GM18907 (cell line): ENCODE results near the gene POU3F2.

Source experiments
- ATAC-seq: cut with Tn5 transposase; IDR thresholded peaks from one replicate; pipeline ENCODE4 v1.9.1; 2021; ENCODE audit warnings: mild to moderate bottlenecking, moderate library complexity; ENCODE audit not compliant: unreplicated experiment

The POU3F2 gene

DNA sequence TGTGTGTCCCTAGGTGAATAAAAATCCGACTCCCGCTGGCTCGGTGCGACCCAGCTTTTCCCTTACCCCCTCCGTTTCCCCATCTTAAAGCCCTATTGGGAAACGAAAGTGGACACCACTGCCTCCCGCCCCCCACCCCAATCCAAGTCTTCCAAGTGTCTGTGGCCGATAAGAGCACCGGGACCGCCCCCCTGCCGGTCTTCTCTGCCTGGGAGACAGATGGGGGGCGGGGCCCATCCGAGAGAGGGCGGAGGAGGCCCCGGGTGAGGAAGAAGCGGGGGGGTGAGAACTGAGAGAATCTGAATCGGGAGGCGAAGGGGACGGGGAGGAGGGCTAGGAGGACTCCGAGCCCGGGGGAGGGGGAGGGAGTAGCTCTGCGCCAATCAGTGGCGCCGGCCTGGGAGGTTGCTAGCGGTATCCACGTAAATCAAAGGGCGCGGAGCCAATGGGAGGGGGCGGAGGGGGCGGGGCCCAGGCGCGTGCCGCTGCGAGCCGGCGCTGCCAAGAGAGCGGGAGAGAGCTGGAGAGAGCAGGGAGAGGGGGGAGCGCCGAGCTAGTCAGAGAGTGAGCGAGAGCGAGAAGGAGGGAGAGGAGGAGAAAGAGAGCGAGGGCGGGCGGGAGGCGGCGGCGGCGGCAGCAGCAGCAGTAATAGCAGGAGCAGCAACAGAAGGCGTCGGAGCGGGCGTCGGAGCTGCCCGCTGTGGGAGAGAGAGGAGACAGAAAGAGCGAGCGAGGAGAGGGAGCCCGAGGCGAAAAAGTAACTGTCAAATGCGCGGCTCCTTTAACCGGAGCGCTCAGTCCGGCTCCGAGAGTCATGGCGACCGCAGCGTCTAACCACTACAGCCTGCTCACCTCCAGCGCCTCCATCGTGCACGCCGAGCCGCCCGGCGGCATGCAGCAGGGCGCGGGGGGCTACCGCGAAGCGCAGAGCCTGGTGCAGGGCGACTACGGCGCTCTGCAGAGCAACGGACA lies at the start of gene POU3F2:
POU3F2 (plus strand) TSS at position 515 of the 972 bp plus-strand sequence; CDS start at position 815, 300 bp downstream.
- peak; percentile 77 for ATAC-seq

DNA sequence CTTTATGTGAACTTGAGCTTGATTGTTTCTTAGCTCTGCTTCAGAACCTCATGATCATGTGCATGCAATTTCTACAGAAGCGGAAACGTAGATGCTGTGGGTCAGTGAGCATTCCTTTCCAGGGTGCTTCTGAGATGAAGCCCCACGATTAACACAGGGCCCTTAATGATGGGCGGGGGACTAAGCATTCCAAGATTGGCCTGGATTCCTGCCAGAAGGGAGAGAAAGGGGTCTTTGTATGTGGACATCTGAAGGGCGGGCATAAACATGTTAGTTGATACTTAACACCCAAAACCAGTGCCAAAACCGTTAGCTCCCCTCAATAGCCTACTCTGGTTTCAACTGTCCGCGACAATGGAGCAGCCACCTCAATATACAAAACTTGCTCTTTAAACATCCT lies 46.9 kb upstream of the POU3F2 start:
- ATAC-seq: no peak

DNA sequence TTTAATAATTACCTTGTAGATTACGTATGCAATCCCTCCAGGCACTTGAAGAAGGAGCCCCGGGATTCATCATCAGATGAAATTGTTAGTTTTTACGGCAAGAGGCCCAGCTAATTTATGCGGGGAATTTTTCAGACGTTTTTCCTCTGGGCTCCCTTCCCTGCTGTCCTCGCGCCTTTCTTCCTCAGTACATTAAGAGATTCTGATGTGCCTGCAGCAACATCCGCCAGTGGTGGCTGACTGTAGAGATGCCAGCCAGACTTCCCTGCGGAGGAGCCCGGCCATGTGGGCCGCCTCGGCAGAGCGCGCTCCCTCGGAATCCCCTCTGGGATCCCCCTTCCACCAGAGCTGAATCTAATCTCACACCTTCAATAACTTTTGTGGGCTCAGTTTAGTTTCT lies 46.4 kb upstream of the POU3F2 start:
- ATAC-seq: no peak

DNA sequence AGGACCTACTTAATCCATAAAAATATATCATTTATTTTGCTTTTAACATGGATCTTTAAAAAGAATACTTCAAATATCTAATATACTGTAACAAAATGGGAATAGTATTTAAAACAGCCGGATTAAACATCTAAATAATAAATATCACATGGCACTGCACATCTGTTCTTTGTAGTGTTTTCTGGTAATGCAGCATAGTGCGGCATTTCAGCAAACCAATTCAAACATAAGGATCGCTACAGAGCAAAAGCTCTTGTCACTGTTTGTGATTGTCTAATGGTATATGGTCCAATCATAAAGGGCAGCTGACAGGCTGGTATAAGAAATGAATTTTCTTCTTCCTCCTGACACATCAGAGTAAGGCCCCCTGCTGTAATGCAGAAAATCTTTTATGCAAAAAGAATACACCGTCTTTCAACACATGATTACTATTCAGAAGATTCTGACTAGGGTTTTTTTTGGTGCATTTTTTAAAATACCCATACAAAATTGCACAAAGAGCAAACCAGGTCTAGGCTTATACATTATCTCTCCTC lies 40.0 kb upstream of the POU3F2 start:
- ATAC-seq: no peak

DNA sequence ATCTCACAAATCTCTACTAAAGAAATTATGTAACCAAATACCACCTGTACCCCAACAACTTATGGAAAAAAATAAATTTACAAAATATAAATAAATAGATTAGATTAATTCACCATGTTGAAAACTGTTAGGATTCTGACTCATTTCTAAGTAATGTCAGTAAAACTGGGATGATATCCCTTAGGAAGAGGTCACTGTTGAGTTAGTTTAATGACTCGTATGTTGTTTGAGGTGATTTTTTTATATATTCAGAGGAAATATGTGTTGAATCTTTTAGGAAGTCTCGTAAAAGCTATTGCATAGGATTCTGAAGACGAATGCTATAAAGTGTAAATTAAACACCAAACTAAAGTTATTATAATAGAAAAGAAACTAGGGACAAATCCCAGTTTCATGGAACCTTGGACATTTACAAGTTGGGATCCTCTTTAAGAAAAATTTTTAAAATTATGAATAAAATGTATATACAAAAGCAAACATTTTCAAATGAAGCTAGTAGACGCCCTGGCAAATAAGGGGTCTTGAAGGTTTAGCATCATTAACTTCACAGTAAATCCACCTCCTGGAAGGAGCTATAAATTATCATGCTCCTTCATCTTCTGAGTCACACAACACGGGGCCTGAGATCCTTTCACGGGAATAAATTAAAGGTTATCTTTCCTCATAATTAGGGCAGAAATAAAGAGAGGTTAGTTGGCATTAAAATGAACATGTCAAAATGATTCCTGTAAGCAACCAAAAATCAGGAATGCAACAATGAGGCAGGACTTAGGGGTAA lies 37.0 kb upstream of the POU3F2 start:
- no peak for ATAC-seq

DNA sequence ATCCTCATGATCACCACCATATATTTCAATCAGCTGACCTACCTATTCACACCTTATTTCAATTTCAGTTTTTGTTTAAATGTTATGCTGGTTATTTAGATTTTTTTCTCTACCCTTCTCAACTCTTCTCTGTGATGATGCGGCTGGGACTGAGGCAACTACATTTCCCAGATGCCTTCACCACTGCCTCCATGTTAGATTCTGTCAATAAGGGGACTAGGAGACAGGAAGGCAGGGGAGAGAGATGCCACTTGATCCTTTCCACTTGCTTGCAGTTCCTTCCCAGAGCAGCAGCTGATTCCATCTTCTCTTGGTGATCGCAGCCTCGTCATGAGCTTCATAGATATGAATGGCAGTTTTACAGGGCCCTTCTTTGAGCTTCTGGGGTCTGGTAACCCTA lies 33.5 kb upstream of the POU3F2 start:
- ATAC-seq: no peak

DNA sequence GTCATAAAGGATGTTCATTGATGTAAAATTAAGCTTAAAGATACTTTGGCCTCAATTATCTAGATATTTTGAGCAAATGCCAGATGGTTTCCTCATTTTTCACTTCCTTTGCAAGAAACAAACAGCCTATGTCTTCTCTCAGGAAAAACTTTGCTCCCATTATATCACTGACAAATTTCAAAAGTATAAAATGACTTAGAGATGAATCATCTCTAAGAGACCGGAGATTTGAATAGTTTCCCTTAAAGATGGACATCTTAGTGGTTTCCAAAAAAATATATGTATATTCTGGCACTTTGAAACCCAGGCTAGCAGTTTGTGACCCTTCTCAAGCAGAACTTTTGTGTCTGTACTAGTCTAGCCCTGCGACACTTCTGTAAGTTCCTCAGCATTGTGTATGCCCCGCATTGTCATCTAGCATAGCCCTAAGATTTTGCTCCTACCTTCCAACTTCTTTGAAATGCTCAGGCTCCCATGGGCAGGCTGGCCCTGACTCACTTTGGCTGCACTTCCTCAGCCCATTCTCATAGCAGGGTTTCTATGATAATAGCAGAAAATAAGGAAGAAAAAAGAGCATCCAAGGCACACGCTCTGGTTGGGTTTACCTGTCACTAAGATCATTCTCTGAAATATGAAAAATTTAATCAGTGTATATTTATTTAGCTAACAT lies 25.7 kb upstream of the POU3F2 start:
- no peak for ATAC-seq

DNA sequence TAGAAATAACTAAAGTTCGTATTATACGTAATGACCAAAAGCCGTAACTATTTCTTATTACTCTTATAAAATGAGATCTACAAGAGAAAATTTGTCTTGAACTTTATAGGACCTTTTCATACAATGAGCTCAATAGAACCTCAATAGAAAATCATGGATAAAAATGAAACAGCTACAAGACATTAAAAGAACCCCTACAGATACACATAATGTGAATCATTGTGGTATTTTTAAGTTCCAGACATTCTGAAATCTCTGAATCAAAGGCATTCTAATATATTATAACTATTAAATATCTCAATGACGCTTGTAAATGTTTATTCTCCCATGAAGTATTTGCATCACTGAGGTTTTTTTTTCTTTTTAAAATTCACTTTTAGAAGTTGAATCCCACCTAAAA lies 22.2 kb upstream of the POU3F2 start:
- no peak for ATAC-seq

DNA sequence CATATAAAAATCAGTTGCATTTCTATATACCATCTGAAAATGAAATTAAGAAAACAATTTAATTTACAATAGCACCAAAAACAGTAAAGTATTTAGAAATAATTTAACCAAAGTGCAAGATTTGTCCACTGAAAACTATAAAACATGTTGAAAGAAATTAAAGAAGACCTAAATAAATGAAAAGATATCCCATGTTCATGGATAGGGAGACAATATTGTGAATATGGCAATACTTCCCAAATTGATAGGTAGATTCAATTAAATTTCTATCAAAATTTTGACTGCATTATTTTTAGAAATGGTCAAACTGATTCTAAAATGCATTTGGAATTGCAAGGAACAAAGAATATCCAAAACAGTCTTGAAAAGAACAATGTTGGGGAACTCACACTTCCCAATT lies 17.6 kb upstream of the POU3F2 start:
- no peak for ATAC-seq

DNA sequence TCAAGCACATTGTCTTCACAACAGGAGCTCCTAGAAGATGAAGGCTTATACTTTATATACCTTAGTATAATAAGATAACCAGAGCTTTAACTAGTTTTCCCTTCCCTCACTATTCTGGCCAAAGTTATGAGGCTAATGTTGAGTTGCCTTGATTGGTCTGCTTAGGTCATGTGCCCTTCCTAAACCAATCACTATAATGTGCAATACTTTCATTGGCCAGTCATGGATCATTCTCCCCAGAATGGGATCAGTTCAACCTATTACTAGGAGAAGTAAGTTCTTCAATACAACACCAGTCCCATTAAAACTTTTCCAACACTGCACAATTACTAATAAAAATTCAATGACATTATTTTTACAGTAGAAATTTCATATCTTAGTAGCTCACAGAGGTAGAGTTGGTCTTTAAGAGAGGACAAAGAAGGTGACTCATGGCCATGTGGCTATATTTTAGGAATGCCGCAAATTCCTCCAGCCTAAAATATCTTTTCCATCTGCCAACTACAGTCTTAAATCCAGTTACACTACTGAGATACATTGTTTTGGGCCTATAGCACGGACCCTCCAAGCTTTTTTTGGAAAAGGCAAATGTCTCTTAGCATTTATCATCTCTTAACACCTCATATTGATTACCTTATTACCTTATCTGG lies 12.5 kb upstream of the POU3F2 start:
- ATAC-seq: no peak

DNA sequence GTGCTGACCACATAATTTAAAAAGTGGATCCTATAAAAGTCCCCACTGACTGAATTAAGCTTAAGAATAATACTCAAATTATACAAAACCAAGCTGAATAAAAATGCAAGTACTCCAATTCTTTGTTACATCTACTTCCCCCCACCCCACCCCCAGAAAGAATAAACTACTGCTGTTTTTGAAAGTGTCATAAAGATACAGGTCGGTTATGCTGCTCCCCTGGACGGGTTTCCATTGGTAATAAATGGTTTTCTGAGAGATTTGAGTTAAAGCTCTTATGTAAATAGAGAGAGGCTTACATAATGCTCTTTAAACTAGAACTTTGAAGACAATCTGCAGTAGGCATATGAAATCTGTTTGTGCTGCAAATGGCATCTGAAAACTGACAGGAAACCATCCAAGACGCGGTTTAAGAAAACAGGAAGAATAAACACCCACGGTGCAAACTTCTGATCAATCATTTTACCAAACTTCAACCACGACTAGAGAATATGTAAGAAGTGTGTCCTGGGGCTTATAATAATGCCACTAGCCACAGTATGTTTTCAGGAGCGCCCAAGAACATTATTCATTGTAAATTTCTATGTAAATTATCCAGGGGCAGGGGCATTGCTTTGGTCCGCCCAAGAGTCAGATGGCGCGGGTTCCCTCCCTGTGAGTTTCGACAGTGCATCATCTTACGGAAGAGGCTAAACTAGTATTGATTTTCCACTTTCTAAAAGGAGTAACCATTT lies 10.8 kb upstream of the POU3F2 start:
- ATAC-seq: no peak

DNA sequence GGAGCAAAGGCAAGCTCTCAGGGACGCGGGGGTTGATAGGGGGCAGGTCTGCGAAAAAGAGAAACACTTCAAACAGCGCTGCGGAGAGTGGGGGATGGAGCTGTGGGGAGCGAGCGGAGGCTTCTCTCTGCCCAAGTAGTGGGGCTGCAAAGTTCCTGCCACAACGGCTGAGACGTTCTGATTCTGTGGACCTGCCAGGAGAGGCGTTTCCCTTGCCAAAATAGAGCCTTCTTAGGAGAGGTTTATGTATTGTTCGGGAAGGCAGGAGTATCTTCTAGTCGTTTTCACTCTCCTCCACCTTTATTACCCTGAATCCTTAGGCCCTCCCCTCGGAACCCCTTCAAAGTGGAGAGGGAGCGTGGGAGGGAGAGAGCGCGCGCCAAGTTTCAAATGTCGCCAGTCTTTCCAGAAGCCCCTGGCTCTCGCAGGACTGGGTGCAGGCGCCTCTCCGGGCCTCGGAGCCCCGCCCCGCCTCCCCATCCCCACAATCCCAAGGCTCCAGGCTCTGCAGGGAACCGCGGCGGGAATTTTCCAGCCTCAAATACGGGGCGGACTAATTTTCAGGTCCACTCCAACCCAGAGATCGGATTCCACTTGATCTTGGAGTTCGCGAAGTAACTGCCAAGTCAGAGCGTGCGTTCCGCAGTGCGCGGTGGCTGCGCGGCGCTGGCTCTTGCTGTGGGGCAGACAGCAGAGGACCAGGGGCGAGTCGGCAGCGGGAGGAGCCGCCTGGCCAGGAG lies 10.0 kb upstream of the POU3F2 start:
- no peak for ATAC-seq

DNA sequence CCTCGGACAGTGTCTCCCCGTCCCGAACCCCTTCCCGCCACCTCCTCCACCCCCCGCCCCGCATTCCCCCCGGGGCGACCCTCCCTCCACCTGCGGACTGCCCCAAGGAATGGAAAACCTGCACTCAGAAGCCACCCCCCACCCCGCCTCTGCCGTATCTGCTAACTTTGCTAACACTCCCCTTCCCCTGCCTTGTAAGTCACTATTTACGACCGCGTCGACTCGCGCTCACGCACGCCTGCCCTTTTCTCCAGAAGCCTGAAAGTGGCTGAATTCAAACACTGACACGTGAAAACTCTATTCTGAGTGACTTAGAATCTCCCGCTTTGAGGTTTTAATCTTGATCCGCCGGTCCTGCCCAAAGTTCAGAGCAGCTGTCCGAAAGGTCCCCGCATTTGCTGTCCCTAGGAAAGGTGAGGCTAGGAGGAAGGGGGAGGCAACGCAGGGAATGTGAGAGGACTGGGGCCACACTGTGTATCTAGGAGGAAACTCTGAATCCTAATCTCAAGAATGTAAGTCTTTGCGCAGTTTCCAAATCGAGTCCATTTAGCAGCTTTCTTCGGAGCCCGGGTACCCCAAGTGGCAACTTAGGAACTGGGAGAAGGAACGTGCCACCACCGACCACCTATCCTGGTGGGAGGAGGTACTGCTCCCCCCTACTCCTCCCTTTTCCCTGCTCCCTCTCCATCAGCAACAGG lies 9.3 kb upstream of the POU3F2 start:
- ATAC-seq: no peak

DNA sequence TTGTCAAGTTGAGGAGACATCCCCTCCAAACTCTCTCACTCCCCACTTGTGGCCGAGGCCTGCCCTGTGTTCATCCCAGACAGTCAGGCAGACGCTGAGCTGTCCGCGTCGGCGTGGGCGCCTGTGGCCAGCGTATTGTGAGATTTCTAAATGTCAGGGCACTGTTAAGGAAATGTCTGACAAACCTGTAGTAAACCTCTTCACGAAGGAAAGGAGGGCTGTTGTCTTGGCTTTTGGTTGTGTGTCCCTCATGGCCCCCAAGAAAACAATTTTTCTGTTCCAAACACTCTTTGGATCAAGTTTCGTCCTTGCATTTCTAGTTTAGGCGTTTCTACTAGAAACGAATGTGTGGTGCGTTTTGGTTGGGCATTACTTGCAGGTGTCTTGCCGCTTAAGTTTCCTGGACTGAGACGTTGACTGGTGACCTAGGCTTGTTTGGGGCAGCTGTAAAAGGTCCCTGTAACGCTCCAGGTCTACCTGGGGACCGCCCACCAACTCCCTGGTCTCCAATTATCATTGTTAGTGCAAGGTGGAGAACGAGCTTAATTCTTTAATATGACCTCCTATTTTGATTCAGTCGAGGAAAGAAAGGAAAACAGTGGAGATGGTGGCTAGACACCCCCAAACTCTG lies 8.7 kb upstream of the POU3F2 start:
- no peak for ATAC-seq

DNA sequence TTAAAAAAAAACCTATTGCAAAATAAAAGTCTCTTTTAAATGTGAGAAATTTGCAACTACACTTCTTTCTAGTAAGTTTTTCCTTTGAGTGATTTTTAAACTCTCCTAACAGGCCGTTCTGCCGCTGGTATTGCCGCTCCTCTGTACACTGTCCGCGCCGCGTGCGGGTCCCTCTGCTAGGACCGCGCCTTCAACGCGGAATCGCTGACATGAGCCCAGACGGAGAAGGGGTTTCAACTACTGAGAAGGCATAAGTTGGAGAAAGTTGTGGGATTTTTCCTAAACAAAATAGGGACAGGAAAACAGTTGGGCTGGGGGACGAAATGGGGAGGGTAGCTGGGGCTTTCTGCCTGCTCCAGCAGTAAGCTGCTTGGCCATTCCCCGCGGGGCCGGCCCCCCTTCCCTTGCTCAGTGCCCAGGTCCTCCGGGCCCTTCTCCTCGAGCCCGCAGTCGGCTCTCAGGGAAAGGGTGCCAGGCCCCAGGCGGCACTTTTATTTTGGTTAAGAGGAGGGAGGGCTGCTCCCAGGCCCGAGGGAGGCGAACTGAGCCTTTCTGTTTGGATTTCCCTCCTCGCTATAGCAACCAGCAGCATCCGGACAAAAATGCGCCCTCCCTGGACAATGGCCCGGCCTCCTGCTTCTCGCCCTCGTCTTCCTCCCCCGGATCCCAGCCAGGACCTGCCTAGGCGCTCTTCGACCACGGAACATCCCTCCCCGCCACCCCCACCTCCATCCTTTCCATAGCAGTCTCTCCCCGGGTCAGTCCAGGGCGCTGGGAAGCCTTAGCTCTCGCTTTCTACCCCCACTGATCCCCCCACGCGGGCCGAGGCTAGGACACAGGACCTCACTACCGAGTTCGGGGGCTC lies 6.8 kb upstream of the POU3F2 start:
- no peak for ATAC-seq

DNA sequence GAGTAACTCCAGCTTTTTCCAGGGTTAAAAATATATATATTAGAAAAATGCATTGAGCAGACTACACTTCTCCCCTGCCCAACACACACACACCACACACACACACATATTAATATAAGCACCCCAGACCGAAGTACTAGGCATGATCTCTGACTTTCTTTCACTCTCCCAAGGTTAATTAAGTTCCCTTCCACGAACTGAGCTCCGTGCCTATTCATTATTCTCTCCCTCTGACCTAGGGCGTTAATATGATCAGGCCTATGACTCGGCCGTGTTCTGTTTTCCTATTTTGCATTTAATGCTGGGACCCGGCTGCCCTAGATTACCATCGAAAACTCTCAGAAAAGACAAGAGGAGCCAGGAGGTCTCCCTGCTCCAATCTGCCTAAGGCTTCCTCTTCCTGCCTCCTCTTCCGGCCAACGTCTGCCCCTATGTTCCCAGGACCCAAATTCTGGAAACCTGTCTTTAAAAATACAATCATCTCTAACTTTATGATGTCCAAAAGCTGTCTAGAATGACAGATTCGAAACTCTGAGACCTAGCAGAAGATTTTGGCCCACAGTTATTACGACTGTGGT lies 6.1 kb upstream of the POU3F2 start:
- ATAC-seq: no peak

DNA sequence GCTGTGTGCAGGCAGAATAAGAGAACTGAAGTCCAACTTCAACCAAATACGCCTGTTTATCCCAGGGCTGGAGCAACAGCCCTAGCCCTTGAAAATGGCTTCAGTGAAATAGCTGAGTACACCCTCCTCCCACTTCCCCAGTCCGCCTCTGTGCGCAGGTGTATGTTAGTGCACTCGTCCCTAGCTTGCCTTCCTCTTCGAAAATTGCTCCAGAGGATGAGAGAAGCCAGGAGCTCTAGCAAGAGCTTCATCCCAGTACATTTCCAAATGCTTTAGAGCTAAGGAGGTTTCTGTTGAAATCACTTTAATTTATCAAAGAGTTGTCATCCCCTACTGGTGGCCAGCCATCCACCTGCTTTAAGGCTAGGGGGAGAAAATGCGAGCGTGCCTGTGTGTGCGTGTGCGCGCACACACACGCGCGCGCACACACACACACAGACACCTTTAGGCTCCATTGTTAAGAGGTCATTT lies 5.4 kb upstream of the POU3F2 start:
- ATAC-seq: no peak
